Measurements from ENCODE around the gene ADRA2B. TPM values are rescaled to one million over a fixed set of nuclear protein-coding genes. Genes with fewer than 3 reads are reported as not detected.
"Not testable (repeated sequence)": the region's sequence is repeated elsewhere in the genome, so short reads cannot be mapped to it uniquely, and the experiment has no call there.

Gene ADRA2B
- total RNA-seq, 4 donors from 2014 or later = 0.27 to 0.32 TPM; not detected in 2

DNA sequence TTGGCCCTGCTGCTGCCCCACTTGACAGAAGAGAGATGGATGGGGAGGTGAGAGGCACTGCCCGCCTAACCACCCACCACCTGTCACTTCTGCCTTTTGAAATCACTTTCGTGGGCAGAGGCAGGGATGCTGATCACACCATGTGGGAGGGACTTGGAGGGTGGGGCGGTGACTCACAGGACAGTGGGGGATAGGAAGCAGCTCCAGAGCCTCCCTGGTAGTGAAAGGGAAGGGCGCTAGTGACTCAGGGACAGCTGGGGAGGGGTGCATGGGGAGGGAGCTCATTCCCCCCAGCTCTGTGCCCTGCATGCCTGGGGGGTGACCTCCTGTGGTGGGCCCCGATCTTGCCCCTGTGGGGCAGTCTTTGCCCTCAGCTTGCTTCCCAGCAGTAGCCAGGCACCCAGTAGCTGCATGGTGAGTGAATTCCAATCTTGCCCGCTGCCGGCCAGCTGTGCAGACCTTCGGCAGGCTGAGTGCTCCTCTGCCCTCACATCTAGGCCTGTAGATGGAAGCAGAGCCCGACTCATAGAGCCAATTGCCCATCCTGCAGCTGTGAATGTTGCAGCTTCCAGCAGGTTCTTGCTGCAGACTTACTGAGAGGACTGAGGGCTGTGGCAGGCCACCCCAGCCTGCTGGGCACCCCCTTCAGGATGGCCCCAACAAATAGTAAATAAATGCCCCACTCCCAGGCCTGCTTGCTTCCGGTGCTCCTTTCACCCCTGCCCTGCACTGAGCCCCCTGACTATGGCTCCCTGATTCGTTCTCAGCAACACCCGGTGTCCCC lies 53.1 kb downstream of the ADRA2B start:
- H3K27ac ChIP-seq; H3K4me1 ChIP-seq; H3K36me3 ChIP-seq; H3K27me3 ChIP-seq; H3K4me3 ChIP-seq; DNase-seq; H3K9me3 ChIP-seq; intact Hi-C loops (cut with DNase I; ENCODE audit: low total_unique reads): not testable (repeated sequence)
- in situ Hi-C loops (cut with MboI; ENCODE audit: low pct_ligation_motif_present in 1 of 4, low pct_unique_long_range_greater_than_20kb in 1 of 4, low sequenced_read_pairs in 3 of 4) = loop anchor here in 1 of 4 donors (25.0 kb wide), 1 partner anchor 1599 kb away; the partner anchor contains the start of genes ACTR1B and C2orf92
- WGBS, 2 donors (ENCODE audit: low coverage in 1 of 2) = 68% methylated on average over 8 of the region's 12 CpGs; no CpG with 5 or more reads in 1 of the 2 donors
- TF ChIP-seq, protein P1, sequence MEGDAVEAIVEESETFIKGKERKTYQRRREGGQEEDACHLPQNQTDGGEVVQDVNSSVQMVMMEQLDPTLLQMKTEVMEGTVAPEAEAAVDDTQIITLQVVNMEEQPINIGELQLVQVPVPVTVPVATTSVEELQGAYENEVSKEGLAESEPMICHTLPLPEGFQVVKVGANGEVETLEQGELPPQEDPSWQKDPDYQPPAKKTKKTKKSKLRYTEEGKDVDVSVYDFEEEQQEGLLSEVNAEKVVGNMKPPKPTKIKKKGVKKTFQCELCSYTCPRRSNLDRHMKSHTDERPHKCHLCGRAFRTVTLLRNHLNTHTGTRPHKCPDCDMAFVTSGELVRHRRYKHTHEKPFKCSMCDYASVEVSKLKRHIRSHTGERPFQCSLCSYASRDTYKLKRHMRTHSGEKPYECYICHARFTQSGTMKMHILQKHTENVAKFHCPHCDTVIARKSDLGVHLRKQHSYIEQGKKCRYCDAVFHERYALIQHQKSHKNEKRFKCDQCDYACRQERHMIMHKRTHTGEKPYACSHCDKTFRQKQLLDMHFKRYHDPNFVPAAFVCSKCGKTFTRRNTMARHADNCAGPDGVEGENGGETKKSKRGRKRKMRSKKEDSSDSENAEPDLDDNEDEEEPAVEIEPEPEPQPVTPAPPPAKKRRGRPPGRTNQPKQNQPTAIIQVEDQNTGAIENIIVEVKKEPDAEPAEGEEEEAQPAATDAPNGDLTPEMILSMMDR (IDR thresholded peaks at IDR 0.05) = peak in 4 of 5 experiments; percentile 9 to 19 (median 10)

Other genes with a start within 250 kb of the ADRA2B start
- gene ANKRD36C, start 124.7 kb downstream of the ADRA2B start, total RNA-seq = 10 to 100 TPM; 38.6 to 81.2 (median 60.0) TPM
- 1 to 10 TPM; 1.4 to 3.7 (median 2.7) TPM for gene GPAT2, start 81.7 kb downstream of the ADRA2B start, total RNA-seq
- under 1 TPM in 1 of 4 donors, not detected in 3; 0.95 TPM for gene ASTL, start 21.9 kb upstream of the ADRA2B start, total RNA-seq
- gene DUSP2, start 28.9 kb upstream of the ADRA2B start, total RNA-seq = 10 to 100 TPM in 1 of 4 donors, 1 to 10 TPM in 2, not detected in 1; 1.6 to 25.1 (median 9.1) TPM
- gene STARD7, start 92.3 kb upstream of the ADRA2B start, total RNA-seq = 100 to 1,000 TPM in 3 of 4 donors, 10 to 100 TPM in 1; 74.1 to 155 (median 139) TPM
- gene TMEM127, start 149.4 kb upstream of the ADRA2B start, total RNA-seq = 100 to 1,000 TPM in 1 of 4 donors, 10 to 100 TPM in 3; 18.5 to 131 (median 82.0) TPM
- gene CIAO1, start 149.7 kb upstream of the ADRA2B start, total RNA-seq = 100 to 1,000 TPM; 114 to 220 (median 143) TPM
- gene SNRNP200, start 189.0 kb upstream of the ADRA2B start, total RNA-seq = 100 to 1,000 TPM in 1 of 4 donors, 10 to 100 TPM in 3; 81.4 to 106 (median 86.8) TPM
- gene ITPRIPL1, start 208.7 kb upstream of the ADRA2B start, total RNA-seq = 1 to 10 TPM in 1 of 4 donors, under 1 TPM in 2, not detected in 1; 0.41 to 2.6 (median 0.95) TPM
- gene NCAPH, start 219.2 kb upstream of the ADRA2B start, total RNA-seq = 10 to 100 TPM in 1 of 4 donors, 1 to 10 TPM in 2, under 1 TPM in 1; 0.79 to 38.6 (median 1.8) TPM